Panc1 (cell line): Measurements from ENCODE around the gene NCOA3. TPM values are rescaled to one million over a fixed set of nuclear protein-coding genes. Genes with fewer than 3 reads are reported as not detected.

Source experiments
- ATAC-seq: fragments of 200-7000 bp; cut with Tn5 transposase; 2 replicates; pipeline ENCODE4 v1.9.1; 2020; ENCODE audit warnings: mild to moderate bottlenecking, moderate library complexity
- BruUV-seq: library from RNA; stranded (reverse); fragments of 400-500 nt; replicated peaks from 2 replicates; lab custom pipeline; 2021; lab: Mats Ljungman, UMichigan
- CTCF ChIA-PET: fragments of 300-600 bp; sonication (Branson Sonifier 250); formaldehyde crosslinking; loops from one replicate; lab custom pipeline; 2022; ENCODE audit warnings: antibody characterized with exemption; lab: Charles Lee
- POLR2A ChIA-PET: fragments of 300-600 bp; sonication (Branson Sonifier 250); formaldehyde crosslinking; loops from one replicate; lab custom pipeline; 2022; ENCODE audit warnings: antibody characterized with exemption; lab: Charles Lee
- DNase-seq: peaks from one replicate; pipeline ENCODE4 v3.0.0-alpha.2; 2010; ENCODE audit warnings: low read depth, low spot score
- H3K27ac ChIP-seq: 2 replicates; pipeline ENCODE4 v1.5.1; 2011; ENCODE audit warnings: mild to moderate bottlenecking, low read length, inconsistent platforms
- H3K27me3 ChIP-seq: fragments of 200-500 bp; sonication (Bioruptor generic); 2 replicates; pipeline ENCODE4 v1.6.0; 2014; ENCODE audit warnings: low read length, inconsistent platforms; ENCODE audit not compliant: control insufficient read depth, insufficient read depth
- H3K36me3 ChIP-seq: fragments of 200-500 bp; sonication (Bioruptor generic); 2 replicates; pipeline ENCODE4 v1.5.1; 2014; ENCODE audit warnings: inconsistent platforms, mild to moderate bottlenecking, low read length, moderate library complexity; ENCODE audit not compliant: control insufficient read depth, insufficient read depth
- H3K4me1 ChIP-seq: 2 replicates; pipeline ENCODE4 v1.5.1; 2011; ENCODE audit warnings: inconsistent platforms, mild to moderate bottlenecking, low read length, moderate library complexity; ENCODE audit not compliant: control insufficient read depth, insufficient read depth
- H3K4me3 ChIP-seq, 2 experiments: 2 replicates each; pipeline ENCODE4 v1.5.1; 2011 to 2012; ENCODE audit warnings: low read depth in 2 of 2, low read length in 2 of 2, mild to moderate bottlenecking in 2 of 2, inconsistent platforms in 1 of 2, moderate library complexity in 1 of 2
- H3K9me3 ChIP-seq: fragments of 200-500 bp; sonication (Bioruptor generic); 2 replicates; pipeline ENCODE4 v1.5.1; 2014; ENCODE audit warnings: low read depth, mild to moderate bottlenecking, inconsistent platforms, low read length, moderate library complexity; ENCODE audit not compliant: control insufficient read depth, insufficient read depth
- POLR2AphosphoS5 ChIP-seq: IDR thresholded peaks from 2 replicates; pipeline ENCODE4 v1.6.1; 2012; ENCODE audit warnings: mild to moderate bottlenecking, low read depth, low read length, moderate library complexity
- SIN3A ChIP-seq: IDR thresholded peaks from 2 replicates; pipeline ENCODE4 v1.6.1; 2012; ENCODE audit warnings: low read depth, mild to moderate bottlenecking, low read length, moderate library complexity, borderline replicate concordance; ENCODE audit not compliant: insufficient read depth
- TCF7L2 ChIP-seq: IDR thresholded peaks from 2 replicates; pipeline ENCODE4 v1.6.1; 2011; ENCODE audit warnings: mild to moderate bottlenecking, low read depth, low read length, inconsistent platforms
- in situ Hi-C: cut with HindIII; loops from 2 replicates; pipeline ENCODE4 v1.10.0; 2016; ENCODE audit warnings: low sequenced_read_pairs, low pct_unique_long_range_greater_than_20kb
- intact Hi-C: fragments of 100-400 bp; cut with micrococcal nuclease; formaldehyde crosslinking; loops from one replicate; pipeline ENCODE4 v1.10.0; 2022; ENCODE audit not compliant: unreplicated experiment
- total RNA-seq: library from RNA; stranded (reverse); gene quantifications from one replicate; pipeline ENCODE4 v1.2.1, GENCODE V29; 2021; ENCODE audit not compliant: unreplicated experiment
- TF ChIP-seq, protein P1 (sequence below): fragments of 450-650 bp; IDR thresholded peaks from 2 replicates; pipeline ENCODE4 v1.5.1; 2017; ENCODE audit warnings: mild to moderate bottlenecking
- TF ChIP-seq, protein P2 (sequence below), 2 experiments: IDR thresholded peaks; 2 replicates each; pipeline ENCODE4 v1.6.1; 2011 to 2012; ENCODE audit warnings: low read depth in 2 of 2, control low read depth in 1 of 2, low read length in 1 of 2, mild to moderate bottlenecking in 1 of 2, moderate library complexity in 1 of 2; ENCODE audit not compliant: insufficient read depth in 1 of 2

Gene NCOA3
- total RNA-seq, 1 experiment from 2014 or later, result 47.7 TPM

DNA sequence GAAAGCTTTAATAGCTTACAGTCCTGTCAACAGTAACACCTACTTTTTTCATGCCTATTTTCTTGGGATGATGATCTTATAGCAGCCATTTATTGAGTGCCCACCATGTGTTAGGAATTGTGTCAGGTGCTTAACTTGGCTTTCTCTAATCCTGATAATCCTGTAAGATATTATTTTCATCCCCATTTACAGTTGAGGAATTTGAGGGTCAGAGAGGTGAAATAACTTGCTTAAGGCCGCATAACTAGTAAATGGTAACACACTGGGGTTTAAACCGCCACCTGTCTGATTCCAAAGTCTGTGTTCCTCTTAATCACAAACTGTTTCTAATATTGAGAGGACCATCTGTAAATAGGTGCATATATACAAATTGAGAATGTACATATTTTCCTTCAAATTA is 55.5 kb downstream of the NCOA3 start:
- Histone ChIP-seq H3K4me3 (no peak overlapping the region), H3K27ac (no peak overlapping the region), H3K27me3 (no peaks in the 10 kb centered on the region), H3K9me3 (no peaks in the 10 kb centered on the region), H3K4me1 (peaks cover 13% of the 10 kb centered on the region), H3K36me3 (no peaks in the 10 kb centered on the region)
- TF ChIP-seq POLR2AphosphoS5, result no peak
- TF ChIP-seq, protein P1, sequence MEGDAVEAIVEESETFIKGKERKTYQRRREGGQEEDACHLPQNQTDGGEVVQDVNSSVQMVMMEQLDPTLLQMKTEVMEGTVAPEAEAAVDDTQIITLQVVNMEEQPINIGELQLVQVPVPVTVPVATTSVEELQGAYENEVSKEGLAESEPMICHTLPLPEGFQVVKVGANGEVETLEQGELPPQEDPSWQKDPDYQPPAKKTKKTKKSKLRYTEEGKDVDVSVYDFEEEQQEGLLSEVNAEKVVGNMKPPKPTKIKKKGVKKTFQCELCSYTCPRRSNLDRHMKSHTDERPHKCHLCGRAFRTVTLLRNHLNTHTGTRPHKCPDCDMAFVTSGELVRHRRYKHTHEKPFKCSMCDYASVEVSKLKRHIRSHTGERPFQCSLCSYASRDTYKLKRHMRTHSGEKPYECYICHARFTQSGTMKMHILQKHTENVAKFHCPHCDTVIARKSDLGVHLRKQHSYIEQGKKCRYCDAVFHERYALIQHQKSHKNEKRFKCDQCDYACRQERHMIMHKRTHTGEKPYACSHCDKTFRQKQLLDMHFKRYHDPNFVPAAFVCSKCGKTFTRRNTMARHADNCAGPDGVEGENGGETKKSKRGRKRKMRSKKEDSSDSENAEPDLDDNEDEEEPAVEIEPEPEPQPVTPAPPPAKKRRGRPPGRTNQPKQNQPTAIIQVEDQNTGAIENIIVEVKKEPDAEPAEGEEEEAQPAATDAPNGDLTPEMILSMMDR, result no peak
- no peak for TF ChIP-seq SIN3A
- TF ChIP-seq, protein P2, sequence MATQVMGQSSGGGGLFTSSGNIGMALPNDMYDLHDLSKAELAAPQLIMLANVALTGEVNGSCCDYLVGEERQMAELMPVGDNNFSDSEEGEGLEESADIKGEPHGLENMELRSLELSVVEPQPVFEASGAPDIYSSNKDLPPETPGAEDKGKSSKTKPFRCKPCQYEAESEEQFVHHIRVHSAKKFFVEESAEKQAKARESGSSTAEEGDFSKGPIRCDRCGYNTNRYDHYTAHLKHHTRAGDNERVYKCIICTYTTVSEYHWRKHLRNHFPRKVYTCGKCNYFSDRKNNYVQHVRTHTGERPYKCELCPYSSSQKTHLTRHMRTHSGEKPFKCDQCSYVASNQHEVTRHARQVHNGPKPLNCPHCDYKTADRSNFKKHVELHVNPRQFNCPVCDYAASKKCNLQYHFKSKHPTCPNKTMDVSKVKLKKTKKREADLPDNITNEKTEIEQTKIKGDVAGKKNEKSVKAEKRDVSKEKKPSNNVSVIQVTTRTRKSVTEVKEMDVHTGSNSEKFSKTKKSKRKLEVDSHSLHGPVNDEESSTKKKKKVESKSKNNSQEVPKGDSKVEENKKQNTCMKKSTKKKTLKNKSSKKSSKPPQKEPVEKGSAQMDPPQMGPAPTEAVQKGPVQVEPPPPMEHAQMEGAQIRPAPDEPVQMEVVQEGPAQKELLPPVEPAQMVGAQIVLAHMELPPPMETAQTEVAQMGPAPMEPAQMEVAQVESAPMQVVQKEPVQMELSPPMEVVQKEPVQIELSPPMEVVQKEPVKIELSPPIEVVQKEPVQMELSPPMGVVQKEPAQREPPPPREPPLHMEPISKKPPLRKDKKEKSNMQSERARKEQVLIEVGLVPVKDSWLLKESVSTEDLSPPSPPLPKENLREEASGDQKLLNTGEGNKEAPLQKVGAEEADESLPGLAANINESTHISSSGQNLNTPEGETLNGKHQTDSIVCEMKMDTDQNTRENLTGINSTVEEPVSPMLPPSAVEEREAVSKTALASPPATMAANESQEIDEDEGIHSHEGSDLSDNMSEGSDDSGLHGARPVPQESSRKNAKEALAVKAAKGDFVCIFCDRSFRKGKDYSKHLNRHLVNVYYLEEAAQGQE (IDR thresholded peaks at IDR 0.05; ENCODE audit: insufficient read depth in 1 of 2, low read depth in 2 of 2, low read length in 1 of 2), result no peak
- no peak for TF ChIP-seq TCF7L2
- intact Hi-C loops, result no loop called here
- no TSS peak for BruUV-seq
- DNase-seq (no peak), ATAC-seq (no peak)
- CTCF ChIA-PET, result no interaction called here
- in situ Hi-C loops, result no loop called here
- POLR2A ChIA-PET, result interaction anchor here (0.7 kb wide), 1 partner anchor 12 kb away, joined by 5 read pairs; no protein-coding TSS in a partner anchor

DNA sequence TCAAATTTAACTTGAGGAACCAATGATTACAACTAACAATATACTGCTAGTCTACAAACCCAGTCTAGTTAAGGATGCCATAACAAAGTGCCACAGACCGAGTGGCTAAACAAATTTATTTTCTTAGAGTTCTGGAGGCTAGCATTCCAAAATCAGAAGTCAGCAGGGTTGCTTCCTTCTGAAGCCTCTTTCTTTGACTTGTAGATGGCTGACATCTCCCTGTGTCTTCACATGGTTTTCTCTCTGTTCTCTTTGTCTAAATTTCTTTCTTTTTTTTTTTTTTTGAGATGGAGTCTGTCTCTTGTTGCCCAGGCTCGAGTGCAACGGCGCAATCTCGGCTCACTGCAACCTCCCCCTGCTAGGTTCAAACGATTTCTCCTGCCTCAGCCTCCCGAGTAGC is 56.1 kb downstream of the NCOA3 start:
- Histone ChIP-seq H3K4me3 (no peak overlapping the region), H3K27ac (no peak overlapping the region), H3K27me3 (no peaks in the 10 kb centered on the region), H3K36me3 (no peaks in the 10 kb centered on the region), H3K9me3 (no peaks in the 10 kb centered on the region), H3K4me1 (peaks cover 13% of the 10 kb centered on the region)
- ChIA-PET POLR2A (interaction anchor here (0.7 kb wide), 1 partner anchor 13 kb away, joined by 5 read pairs; no protein-coding TSS in a partner anchor), CTCF (no interaction called here)
- DNase-seq, result no peak
- no TSS peak for BruUV-seq
- no peak for ATAC-seq
- in situ Hi-C loops, result no loop called here
- TF ChIP-seq, protein P1, result no peak
- TF ChIP-seq, protein P2 (IDR thresholded peaks at IDR 0.05; ENCODE audit: insufficient read depth in 1 of 2, low read depth in 2 of 2, low read length in 1 of 2), result no peak
- TF ChIP-seq TCF7L2 (no peak), POLR2AphosphoS5 (no peak), SIN3A (no peak)
- intact Hi-C loops, result no loop called here
